ENCODE data around the gene TBCK. TPM values are rescaled to one million over a fixed set of nuclear protein-coding genes. Genes with fewer than 3 reads are reported as not detected.

TBCK gene
- total and polyA plus RNA-seq, 9 of the 15 experiments (the other 6 are each of a cell fraction or from before 2014, with no cell fraction given) = 5.3 to 26.6 (median 16.2) TPM

DNA sequence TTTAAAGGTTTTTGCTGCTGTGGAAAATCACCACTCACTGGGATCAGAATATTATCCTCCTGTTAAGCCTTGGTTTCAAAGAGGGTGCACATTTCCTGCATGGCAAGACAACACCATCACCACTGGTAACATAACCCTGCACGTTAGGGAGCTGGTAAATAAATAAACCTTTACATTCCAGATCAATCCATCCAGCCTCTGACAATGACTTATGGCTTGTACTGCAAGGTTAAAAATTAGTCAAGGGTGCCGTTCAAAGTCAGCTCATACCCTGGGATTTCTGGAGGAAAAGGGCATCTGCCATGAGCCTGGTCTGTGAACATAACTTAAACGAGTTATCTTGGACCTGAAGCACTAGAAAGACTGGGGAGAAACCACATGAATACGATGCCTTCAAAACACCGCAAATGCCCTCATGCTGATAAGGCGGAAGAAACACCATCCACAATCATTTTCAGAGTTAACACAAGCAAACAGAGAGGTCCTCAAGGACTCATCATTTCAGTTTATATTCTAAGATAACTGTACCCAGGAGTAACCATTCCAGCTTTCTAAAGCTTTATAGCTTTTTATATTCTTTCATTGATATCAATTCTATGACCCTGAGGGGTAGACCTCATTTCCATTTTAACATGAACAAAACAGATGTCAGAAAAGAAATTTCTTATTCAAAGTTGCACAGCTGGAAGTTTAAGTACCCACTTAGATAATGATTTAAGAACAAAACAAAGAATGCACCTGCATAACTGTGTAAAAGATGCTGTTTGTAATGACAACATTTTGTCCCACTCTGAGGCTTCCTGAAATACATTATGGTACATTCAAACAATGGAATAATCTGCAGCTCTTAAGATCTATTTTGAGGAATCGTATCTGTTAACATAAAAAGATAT lies 317.6 kb downstream of the TBCK start:
- H3K27me3 ChIP-seq (ENCODE audit: control insufficient read depth in 2 of 2, insufficient read depth in 2 of 2, low read length in 2 of 2) = peaks cover 4 to 5% of the 10 kb centered on the region in 2 experiments; a peak in 4 of 5 replicates
- peak overlapping the region; percentile 67; the same call in 1 of the 2 replicates for H2AFZ ChIP-seq (ENCODE audit: low read depth, low read length)
- no peaks in the 10 kb centered on the region for H3K9me1 ChIP-seq (ENCODE audit: control insufficient read depth, insufficient read depth, low read length)
- no TSS peak for BruUV-seq (replicated peaks)
- no peaks in the 10 kb centered on the region for H3K79me2 ChIP-seq (ENCODE audit: control insufficient read depth, insufficient read depth, low read length)
- POLR2A ChIA-PET = interaction anchor here (0.7 kb wide), 1 partner anchor 15 kb away, joined by 7 read pairs; no protein-coding TSS in a partner anchor
- FAIRE-seq = peak; percentile 48
- WGBS (ENCODE audit: insufficient coverage, low coverage, missing lambda C conversion rate) = 2% methylated on average over 7 of the region's 7 CpGs
- H3K4me2 ChIP-seq (ENCODE audit: insufficient read depth, low read length) = peak overlapping the region; percentile 26
- no peaks in the 10 kb centered on the region for H3K9me3 ChIP-seq (replicated peaks; ENCODE audit: control insufficient read depth, insufficient read depth, low read depth, low read length)
- H3K9ac ChIP-seq (ENCODE audit: insufficient read depth in 1 of 2, low read depth in 2 of 2, low read length in 2 of 2) = no peak overlapping the region
- H3K4me3 ChIP-seq = no peak overlapping the region
- H3K4me1 ChIP-seq (replicated peaks in 1 of 2; ENCODE audit: control insufficient read depth in 2 of 2, insufficient read depth in 2 of 2, low read length in 2 of 2) = peaks cover 3 to 14% of the 10 kb centered on the region in 2 experiments; a peak in 3 of 5 replicates
- H3K36me3 ChIP-seq (ENCODE audit: control insufficient read depth, insufficient read depth, low read length) = no peaks in the 10 kb centered on the region
- ATAC-seq = no peak
- in situ Hi-C loops (cut with MboI) = no loop called here
- intact Hi-C loops (cut with micrococcal nuclease) = no loop called here
- TF ChIP-seq ZNF408 (CRISPR knock-in tag; IDR thresholded peaks at IDR 0.05; ENCODE audit: low read depth) (no peak), CBFA2T3 (IDR thresholded peaks at IDR 0.05) (peak; percentile 23; the same call in 1 of the 2 replicates)
- DNase-seq (ENCODE audit: extremely low read depth in 1 of 4, low spot score in 3 of 4) = peak in 1 of 4 experiments; percentile 22
- H4K20me1 ChIP-seq (replicated peaks; ENCODE audit: control insufficient read depth, insufficient read depth, low read length) = no peaks in the 10 kb centered on the region
- CTCF ChIA-PET (ENCODE audit: low intra/inter-chr PET ratio) = no interaction called here
- H3K27ac ChIP-seq (ENCODE audit: extremely low read depth, low read depth, low read length) = no peak overlapping the region

DNA sequence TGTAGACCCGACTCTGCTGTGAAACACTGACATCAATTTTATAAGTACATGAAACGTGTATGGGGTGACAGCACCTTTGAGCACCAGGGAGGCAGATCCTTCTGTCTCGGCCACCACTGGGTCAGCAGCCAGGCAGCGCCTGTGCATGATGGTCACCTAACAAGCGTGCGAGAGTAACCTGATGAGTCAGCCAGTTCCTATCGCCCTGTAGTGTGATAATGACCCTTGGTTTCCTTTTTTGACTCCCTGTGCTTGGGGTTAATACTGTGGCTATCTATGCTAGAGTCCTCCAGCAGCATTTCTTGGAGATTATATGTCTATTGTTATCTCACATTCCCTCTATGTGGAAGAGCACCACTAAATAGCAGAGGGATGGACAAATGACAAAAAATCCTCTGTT lies 319.2 kb downstream of the TBCK start:
- intact Hi-C loops (cut with micrococcal nuclease) = no loop called here
- Histone ChIP-seq H4K20me1 (replicated peaks; ENCODE audit: control insufficient read depth, insufficient read depth, low read length) (no peaks in the 10 kb centered on the region), H3K9ac (ENCODE audit: insufficient read depth in 1 of 2, low read depth in 2 of 2, low read length in 2 of 2) (no peak overlapping the region), H3K79me2 (ENCODE audit: control insufficient read depth, insufficient read depth, low read length) (no peaks in the 10 kb centered on the region), H3K4me1 (replicated peaks in 1 of 2; ENCODE audit: control insufficient read depth in 2 of 2, insufficient read depth in 2 of 2, low read length in 2 of 2) (peaks cover 3 to 14% of the 10 kb centered on the region in 2 experiments; a peak in 3 of 5 replicates), H3K9me3 (replicated peaks; ENCODE audit: control insufficient read depth, insufficient read depth, low read depth, low read length) (no peaks in the 10 kb centered on the region), H3K27ac (ENCODE audit: extremely low read depth, low read depth, low read length) (no peak overlapping the region), H3K36me3 (ENCODE audit: control insufficient read depth, insufficient read depth, low read length) (no peaks in the 10 kb centered on the region), H3K4me2 (ENCODE audit: insufficient read depth, low read length) (peak overlapping the region; percentile 33), H3K27me3 (ENCODE audit: control insufficient read depth in 2 of 2, insufficient read depth in 2 of 2, low read length in 2 of 2) (peaks cover 4 to 5% of the 10 kb centered on the region in 2 experiments; a peak in 4 of 5 replicates), H2AFZ (ENCODE audit: low read depth, low read length) (no peak overlapping the region), H3K9me1 (ENCODE audit: control insufficient read depth, insufficient read depth, low read length) (no peaks in the 10 kb centered on the region), H3K4me3 (no peak overlapping the region)
- ChIA-PET CTCF (ENCODE audit: low intra/inter-chr PET ratio) (no interaction called here), POLR2A (no interaction called here)
- in situ Hi-C loops (cut with MboI) = no loop called here
- DNase-seq (ENCODE audit: extremely low read depth in 1 of 4, low spot score in 3 of 4) (peak; percentile 53 to 81 (median 68)), ATAC-seq (peak; percentile 94), FAIRE-seq (peak; percentile 95)
- 5% methylated on average over 7 of the region's 7 CpGs for WGBS (ENCODE audit: insufficient coverage, low coverage, missing lambda C conversion rate)
- BruUV-seq (replicated peaks) = no TSS peak
- no peak for TF ChIP-seq ZNF609 (CRISPR knock-in tag; IDR thresholded peaks at IDR 0.05; ENCODE audit: borderline replicate concordance)
- peak; percentile 74 for TF ChIP-seq ATF3 (IDR thresholded peaks at IDR 0.05)
- TF ChIP-seq ATF3 (CRISPR knock-in tag; conservative IDR thresholded peaks at IDR 0.05) = no peak
- TF ChIP-seq TRIM24 (IDR thresholded peaks at IDR 0.05) = peak in 1 of 2 experiments; percentile 20; a peak in 1 of 4 replicates
- TF ChIP-seq NFIC (IDR thresholded peaks at IDR 0.05) = no peak
- peak; percentile 41; the same call in 1 of the 2 replicates for TF ChIP-seq TCF3 (CRISPR knock-in tag; IDR thresholded peaks at IDR 0.05)
- TF ChIP-seq HDAC1 (IDR thresholded peaks at IDR 0.05) = 0 out of 4 replicates have a peak, but pooled peaks of 1 of the 2 experiments have one; percentile 13

Measured in K562 (cell line).